ENCODE data around the gene B4GALNT2.

DNA sequence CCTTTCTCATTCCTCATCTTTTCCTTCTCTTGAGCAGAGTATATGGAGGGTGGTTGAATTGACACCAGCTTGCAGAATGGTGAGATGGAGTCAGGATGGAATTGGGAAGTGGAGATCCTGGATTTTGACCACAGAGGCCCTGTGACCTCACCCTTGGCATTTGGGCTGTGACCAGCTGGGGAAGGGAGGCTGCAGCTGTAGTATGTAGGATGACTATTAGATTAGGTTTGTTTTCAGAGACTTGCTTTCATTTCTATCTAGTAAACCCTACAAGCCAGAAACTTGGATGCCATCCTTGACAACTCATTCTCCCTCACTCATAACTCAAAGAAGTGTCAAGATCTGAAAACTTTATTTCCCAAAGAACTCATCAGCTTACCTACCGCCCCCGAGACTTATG, 71.9 kb downstream of the B4GALNT2 start:
- TF ChIP-seq EZH2 (IDR thresholded peaks at IDR 0.05; ENCODE audit: insufficient read depth, poor library complexity, severe bottlenecking), result no peak
- TF ChIP-seq EZH2phosphoT487 (IDR thresholded peaks at IDR 0.05; ENCODE audit: insufficient read depth, low read depth), result no peak
